ENCODE data around the gene ROPN1.

DNA sequence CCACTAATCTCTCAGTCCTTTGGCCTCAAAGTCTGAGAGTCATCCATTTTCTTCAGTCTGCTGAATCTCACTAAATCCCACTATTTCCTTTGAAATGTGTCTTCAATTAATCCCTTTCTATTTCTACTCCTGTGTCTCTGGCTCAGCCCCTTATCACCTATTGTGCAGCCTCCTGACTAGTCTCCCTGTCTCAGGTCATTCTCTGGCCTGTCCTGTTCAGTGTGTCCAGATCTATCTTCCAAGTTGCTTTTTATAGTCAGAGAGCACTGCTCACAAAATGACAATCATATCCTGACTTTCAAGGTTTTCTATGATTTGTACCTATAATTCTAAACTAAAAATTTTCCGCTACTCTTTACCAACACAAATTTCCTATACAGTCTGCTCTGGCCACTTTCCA, 7.6 kb downstream of the ROPN1 start:
- TF ChIP-seq EZH2 (IDR thresholded peaks at IDR 0.05; ENCODE audit: insufficient read depth, poor library complexity, severe bottlenecking): no peak
- no peak for TF ChIP-seq EZH2phosphoT487 (IDR thresholded peaks at IDR 0.05; ENCODE audit: insufficient read depth, low read depth)

All from GM23248 (cell line).